GM19467 (cell line): ENCODE measurements around the gene NME7.
"Not testable (repeated sequence)": the region's sequence is repeated elsewhere in the genome, so short reads cannot be mapped to it uniquely, and the experiment has no call there.

Experiments used
- ATAC-seq: cut with Tn5 transposase; IDR thresholded peaks from one replicate; pipeline ENCODE4 v1.9.1; 2021; ENCODE audit warnings: mild to moderate bottlenecking, moderate library complexity; ENCODE audit not compliant: unreplicated experiment

NME7 gene

DNA sequence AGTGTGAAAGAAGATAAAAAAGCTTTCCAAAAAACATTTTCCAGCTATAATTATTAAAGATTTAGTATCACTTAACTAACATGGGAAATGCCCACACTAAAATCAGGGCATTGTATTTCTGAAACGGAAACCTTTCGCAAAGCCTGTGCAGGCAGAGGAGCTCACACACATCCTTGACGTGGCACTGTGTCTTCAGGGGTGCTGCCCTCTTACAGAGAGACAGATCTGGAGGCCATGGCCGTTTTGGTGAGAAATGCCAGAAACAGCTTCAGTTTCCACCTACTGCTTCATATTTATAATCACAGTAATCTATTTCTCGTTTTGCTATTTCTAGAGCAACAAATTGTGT lies 234.4 kb downstream of the NME7 start:
- ATAC-seq, result no peak

DNA sequence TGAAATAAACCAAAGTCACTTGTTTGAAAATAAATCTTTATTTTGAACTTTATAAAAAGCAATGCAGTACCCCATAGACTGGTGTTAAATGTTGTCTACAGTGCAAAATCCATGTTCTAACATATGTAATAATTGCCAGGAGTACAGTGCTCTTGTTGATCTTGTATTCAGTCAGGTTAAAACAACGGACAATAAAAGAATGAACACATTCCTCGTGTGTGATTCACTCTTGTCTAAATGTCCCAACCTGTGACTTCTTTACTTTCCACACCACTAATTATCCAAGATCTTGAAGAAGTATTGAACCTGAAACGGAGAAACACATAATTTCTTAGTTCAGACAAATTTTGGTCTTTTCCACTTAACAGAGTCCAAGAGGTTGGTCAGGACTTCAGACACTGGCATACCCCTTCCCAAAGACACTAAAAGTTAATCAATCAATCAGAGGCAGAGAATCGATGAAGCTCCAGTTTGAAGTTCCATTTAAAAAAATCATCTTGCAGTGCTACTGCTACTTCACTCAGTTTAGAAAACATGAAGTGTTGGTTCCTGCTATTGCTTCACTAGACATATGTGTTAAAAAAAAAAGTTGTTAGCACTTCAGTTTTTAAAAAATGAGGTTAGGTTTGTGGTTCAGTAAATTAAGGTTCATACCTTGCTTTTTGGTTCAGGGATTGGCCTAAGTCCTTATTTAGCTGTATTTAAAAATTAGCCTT lies 234.9 kb downstream of the NME7 start:
- no peak for ATAC-seq

DNA sequence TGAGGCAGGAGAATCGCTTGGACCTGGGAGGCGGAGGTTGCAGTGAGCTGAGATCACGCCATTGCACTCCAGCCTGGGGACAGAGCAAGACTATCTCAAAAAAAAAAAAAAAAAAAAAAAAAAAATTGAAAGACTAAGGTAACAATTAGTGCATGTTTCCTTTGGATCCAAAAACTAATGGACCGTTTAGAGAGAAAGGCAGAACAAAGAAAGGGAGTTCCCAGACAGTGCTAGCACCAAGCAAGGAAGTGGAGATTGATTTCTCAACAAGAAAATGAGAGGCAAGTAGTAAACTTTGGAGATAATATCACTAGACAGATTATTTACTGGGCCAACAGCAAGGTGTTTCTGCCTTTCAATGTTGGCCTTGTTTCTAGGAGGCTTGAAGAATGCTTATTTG lies 236.9 kb downstream of the NME7 start:
- no peak for ATAC-seq

DNA sequence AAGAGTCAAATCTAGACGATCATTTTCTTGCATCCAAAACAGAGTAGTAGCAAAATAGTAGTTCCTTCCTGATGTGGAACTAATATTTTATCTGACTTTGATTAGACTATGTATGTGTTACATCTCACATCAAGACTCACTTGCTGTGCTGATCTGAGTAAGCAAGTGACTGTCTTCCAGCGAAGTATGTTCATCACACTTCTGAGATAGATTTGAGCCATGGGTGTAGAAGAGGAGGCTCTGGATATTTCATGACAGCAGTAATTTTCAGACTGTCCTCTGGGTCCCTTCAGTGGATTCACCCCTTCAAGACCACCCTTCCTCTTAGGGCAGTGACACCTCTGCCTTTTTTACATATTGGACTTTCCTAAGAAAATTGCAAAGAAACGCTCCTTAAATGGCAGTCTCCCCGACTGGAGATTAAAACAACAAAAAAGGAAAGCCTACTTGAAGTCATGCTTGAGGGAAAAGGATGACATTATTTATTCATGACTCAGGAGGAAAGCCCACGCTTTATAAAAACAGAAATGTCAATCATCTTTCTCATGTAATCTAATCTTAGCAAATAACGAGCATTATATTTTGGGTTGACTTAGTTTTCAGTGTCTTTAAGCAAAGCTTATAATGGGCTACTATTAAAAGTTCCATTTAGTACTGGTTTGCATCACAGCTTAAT lies 238.3 kb downstream of the NME7 start:
- no peak for ATAC-seq

DNA sequence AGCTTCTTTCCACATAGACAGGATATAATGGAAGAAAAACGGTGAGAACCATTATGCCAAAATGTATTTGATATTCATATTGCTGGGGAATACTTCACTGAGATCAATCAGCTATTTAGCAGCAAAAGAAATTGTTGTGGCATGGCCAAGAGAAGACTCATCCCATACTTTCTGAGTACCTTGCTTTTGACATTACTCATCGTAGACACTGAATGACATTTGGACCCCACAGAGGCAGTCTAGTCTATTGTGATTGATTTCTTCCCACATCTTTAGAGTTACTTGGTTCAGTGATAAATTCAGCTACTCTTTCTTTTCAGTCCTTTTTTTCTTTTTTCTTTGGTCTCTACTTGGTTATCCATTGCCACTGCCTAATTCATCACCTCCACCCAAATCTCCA lies 239.0 kb downstream of the NME7 start:
- no peak for ATAC-seq

DNA sequence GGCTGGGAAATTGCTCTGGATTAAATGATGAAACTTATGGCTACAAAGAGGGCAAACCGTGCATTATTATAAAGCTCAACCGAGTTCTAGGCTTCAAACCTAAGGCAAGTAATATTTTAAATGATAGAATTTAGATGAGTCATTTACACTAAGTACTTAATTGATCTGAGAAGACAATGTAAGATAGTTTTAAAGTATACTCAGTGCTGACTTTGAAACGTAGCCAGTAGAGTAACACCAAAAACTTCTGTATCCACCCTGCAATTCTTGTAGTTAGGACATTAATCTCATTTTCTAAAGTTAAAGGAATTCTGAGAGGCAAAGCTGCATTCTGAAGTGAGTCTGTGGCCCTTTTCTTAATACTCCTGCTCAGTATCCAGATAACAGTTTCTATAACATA lies 240.3 kb downstream of the NME7 start:
- no peak for ATAC-seq

DNA sequence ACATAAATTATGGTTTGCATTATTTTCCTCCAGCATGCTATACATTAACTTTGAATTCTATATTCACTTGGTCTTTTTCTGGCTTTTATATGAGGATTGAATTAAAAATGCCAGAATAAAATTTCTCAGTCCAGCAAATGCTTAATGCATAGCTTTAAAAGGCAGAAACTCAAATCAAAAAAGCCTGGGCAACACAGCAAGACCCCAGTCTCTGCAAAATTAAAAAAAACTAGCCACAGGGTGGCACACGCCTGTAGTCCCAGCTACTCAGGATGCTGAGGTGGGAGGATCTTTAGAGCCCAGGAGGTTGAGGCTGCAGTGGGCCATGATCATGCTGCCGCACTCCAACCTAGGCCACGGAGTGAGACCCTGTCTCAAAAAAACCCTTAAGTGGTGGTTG lies 241.3 kb downstream of the NME7 start:
- ATAC-seq, result no peak

DNA sequence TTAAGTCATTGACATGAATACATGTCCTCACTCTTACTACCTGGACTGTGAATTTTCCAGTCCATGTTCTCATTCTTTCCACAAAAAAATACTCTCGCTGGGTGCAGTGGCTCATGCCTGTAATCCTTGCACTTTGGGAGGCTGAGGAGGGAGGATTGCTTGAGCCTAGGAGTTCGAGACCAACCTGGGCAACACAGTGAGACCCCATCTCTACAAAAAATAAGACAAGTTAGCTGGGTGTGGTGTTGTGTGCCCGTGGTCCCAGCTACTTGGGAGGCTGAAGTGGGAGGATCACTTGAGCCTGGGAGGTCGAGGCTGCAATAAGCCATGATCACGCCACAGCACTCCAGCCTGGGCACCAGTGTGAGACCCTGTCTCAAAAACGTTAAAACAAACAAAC lies 242.0 kb downstream of the NME7 start:
- ATAC-seq, result not testable (repeated sequence)

DNA sequence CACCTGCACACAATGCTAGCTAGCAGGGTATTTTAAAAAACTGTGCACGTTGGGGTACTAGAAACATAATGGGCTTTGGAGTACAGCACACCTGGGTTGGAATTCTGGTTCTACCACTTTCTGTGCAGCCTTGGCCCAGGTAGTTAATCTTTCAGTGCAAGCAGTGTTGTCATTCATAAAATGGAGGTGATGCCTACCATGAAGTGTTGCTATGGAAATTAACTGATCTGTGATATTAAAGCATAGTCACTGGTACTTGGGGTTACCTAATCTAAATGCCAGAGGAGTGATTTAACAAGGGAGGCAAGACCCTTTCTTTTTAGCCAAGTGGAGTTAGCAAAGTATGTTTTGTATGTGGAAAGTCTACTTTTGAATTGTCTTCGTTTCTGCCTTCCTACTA lies 243.1 kb downstream of the NME7 start:
- no peak for ATAC-seq

DNA sequence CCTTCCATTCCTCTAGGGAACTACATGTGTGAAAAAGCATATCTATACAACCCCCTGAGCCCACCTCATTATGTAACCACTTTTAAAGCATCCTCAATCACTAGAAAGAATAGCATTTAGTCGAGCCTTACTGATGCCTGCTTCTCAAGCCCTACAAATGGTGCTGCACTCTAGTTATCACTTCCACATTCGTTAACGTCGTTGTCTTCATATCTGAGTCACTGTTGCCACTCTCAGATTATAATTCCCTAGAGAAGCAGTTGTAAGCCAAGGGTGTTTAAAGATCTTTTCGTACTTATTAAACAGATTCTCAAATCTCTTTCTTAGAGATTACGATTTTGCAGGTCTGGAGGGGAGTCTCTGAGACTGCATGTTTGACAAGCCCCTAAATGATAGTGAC lies 244.6 kb downstream of the NME7 start:
- ATAC-seq, result no peak

DNA sequence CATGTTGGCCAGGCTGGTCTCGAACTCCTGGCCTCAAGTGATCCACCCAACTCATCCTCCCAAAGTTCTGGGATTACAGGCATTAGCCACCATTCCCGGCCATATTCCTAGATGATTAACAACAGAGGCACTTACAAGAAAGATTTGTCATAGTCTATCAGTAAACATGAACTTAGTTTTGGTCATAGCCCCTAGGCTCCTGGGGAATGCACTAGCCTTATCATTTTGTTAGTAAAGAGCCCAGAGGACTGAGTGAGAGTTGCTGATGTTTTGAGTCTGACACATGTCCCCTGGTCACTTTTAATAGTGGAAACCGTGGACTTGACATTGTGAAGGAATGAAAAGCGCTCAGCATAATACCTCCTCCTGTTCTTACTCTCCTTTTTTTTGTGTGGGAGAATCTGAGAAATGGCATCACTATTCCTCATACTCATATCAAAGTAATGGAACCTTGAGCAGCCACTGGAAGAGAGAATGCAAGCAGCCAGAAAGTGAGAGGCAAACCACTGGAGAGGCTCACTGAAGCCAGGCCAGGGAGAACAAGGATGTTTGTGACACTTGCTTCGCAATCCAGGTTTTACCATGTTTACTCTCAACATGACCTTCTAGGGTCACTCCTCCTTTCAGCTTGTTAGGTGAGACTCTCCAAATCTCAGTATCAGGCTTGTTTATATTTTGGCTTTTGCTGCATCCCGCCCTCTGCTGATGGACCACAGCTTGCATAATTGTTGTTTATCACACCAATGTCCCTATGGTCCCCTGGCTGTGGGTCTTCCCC lies 246.3 kb downstream of the NME7 start:
- ATAC-seq, result no peak

DNA sequence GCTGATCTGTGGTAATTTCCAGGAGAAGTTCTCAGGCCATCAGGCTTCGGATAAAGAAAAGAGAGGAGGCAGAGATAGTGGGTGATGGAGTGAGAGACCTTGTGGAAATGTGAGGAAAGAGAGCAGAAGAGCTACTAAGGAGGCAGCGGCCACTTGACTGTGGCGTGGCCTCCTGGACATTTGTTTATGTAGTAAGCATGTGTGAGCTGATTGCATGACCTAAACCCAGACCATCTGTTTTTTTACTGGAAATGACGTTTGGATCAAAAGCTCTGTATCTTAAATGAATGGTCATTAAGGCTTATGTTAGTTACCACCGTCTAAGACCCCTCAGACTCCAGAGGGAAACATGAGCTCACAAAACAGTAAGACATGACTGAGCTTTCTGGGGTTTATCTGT lies 247.5 kb downstream of the NME7 start:
- no peak for ATAC-seq

DNA sequence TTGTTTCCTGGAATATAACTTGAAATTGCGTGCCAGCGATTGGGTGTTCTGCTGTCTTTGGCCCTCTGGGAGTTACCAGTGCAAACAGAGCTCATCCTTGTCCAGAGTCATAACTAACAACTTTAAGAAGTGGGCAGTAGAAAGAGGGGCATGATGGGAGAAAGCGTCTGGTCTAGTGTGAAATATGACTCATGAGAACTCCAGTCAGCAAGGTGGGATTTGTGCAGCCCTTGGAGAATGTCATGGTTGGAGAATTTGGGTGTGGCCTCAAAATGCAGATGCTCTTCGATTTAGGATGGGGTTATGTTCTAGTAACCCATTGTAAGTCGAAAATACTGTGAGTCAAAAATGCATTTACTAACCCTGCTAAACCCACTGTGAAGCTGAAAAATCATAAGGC lies 248.2 kb downstream of the NME7 start:
- ATAC-seq, result no peak

DNA sequence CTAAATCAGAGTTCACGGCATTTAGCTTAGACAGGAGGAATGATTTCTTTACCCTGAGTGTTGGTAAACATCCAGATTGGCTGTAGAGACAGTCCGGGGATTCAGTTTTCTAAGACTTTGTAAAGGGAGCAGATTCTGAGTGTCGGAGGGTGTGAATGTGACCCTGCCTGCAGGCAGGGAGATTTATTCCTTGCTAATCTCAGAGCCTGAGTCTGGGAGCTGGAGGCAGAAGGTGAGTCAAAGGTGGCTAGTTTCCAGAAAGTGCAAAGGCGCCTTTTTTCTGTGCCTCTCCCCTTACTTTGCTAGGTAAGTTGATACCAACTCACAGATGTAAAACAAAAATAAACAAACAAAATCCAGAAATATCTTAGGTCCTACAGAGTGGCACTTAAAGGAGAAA lies 249.4 kb downstream of the NME7 start:
- ATAC-seq, result no peak

DNA sequence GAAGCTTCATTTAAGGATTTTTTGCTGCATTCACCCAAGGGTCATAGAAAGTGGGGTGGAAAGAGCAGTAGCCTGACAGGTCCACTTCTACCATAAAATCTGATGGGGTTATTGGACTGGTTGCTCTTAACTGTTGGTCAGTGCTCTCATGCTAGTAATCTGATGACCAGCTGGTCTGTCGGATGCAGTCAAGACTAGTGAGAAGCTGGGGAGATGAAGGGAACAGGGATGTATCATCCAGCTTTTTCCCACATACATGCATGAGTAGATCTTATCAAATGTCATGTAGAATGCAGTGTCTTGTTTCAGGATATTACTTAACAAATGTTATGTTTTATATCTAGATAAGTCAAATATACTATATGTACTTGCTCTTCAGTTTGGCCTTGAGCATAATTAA lies 250.0 kb downstream of the NME7 start:
- ATAC-seq, result no peak

DNA sequence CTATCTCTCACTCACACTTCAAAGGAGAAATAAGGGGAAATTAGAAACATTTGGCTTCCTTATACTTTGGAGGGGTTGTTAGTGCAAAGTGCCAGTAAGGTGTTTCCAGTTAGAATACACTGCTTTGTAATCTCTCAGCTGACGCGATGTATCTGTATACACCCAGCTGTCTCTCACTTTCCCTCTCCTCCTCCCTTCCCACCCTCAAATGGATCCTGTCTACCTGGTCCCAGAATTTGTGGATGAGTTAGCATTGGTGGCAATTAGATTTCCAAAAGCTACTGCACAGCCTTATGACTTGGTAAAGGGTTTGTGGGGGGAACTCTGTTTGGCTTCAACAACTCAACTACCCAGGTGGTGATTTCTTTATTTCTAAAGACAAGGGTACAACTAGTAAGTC lies 250.6 kb downstream of the NME7 start:
- ATAC-seq, result no peak

DNA sequence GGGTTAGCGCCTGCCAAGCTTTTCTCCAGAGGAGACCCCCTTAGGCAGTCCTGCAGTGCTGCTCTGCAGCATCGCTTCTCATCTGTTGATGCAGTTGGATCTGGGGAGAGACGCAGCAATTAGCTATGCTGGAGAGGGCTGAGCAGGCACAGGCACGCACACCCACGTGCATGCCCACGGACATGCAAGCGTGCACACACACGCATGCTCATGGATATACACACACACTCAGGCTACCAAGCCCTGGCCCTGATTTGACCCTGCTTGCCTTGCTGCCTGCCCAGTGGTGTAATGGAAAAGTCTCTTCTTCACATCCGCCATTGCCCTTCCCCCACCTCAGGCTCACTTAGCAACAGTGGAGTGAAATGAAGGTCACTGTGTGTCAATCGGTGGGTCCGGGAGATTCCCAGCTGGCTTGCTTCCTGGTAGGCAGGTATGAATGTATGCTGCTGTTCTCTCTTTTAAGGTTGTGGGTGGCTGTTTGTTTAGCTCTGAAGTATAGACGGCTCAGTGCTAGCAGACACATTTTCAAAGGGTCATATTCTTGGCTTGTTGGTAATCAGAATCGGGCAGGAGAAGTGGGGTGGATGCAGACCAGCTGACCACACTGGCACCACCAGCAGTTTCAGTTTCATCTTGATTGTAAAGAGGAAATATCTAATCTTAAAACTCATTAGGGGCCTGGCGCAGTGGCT lies 251.6 kb downstream of the NME7 start:
- ATAC-seq, result no peak

DNA sequence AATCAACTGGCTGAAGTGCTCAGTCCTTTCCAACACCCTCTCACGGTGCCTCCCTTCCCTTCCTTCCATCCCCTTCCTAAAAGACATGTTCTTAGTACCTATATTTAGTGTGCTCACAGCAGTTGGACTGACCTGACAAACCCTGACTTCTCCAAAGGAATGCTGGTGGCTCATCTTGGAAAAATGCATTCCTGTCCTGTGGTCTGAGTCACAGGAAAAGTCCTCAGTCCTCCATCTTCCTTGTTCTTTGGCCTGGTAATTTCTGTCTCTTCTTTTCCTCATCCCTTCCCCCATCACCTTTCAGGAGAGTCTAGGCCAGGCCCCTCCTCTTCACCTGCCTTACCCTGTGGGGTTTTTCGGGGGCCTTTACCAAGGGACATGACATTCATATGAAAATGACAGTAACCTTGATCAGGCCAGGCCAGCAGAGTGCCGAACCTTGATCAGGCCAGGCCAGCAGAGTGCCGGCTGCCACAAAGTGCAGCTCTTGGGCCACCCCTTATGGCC lies 253.9 kb downstream of the NME7 start:
- ATAC-seq, result no peak

DNA sequence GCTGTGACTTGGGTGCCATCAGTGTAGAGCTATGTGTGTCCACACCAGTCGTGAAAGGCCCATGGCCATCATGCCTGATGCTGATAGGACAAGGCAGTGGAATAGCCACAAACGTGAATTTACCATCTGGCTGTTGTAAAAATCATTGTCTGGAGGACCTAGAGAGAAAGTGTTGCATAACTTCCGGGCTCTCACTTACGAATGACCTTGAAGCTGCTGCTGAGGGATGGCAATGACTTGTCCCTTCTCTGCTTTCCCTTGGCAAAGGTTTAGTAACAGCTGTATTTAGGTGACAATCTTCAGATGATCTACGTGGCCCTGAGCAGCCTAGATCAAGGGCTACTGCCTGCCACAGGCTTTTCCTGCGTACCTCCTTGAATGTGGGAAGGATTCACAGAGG lies 255.4 kb downstream of the NME7 start:
- ATAC-seq, result no peak

DNA sequence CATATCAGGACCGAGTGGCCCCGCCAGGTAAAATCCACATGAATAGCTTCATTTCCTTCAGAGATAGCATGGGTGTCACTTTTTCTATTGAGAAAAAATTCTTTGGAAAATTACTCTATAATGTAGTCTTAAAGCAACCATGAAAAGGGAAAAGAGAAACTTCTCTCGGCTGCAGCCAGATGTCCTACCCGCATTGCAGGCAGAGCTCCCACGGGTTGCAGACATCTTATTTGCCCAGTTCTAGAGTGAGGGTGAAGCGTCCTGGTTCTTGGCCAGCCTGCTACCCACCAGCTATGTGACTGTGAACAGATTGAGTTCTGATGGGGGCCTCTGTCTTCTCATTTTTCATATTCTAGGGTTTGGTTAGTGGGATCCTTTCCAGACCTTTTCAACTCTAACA lies 256.1 kb downstream of the NME7 start:
- no peak for ATAC-seq

DNA sequence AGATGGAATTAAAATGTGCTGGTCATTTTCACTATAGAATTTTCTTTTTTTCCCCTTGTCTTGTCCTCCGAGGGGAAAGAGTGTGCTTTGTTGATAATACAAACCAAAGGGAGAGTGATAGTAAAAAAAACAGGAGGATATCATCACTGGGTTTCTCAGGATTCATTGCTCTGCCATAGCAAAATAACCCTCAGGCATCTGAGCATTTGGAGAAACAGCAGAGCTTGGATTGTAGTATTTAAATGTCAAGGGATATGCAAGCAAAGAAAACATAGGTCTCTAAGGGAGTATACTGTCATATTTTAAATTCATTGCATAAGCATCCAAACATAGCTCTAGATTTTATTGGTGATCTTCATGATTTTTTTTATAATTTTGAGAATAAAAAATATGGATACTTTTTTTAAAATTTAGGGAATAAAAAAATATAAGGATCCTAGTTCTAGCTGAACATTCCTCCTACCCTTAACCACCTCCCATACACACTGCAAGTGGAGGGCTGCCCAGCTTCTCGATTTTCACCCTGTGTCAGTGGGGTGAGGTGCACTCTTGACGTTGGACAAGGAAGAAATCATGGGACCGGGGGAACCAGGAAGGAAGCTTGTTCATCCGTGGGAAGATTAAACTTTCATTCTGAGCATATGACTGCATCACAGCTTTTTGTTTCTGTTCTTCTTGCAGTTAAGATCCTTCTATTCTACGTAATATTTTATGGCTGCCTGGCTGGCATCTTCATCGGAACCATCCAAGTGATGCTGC lies 256.7 kb downstream of the NME7 start:
- ATAC-seq, result no peak
